Kidney epithelial cell (primary cell): Measurements from ENCODE around the gene IRF2BP2. TPM values are rescaled to one million over a fixed set of nuclear protein-coding genes. Genes with fewer than 3 reads are reported as not detected.

Experiments
- DNase-seq: peaks from one replicate; pipeline ENCODE4 v3.0.0-alpha.2; 2010; ENCODE audit warnings: low read depth
- H3K27me3 ChIP-seq: 2 replicates; pipeline ENCODE4 v1.6.0; 2011; ENCODE audit warnings: low read length; ENCODE audit not compliant: control insufficient read depth, insufficient read depth
- H3K36me3 ChIP-seq: 2 replicates; pipeline ENCODE4 v1.5.1; 2011; ENCODE audit warnings: low read length; ENCODE audit not compliant: control insufficient read depth, insufficient read depth
- H3K4me3 ChIP-seq: 2 replicates; pipeline ENCODE4 v1.5.1; 2011; ENCODE audit warnings: low read depth, mild to moderate bottlenecking, control low read depth, low read length
- total RNA-seq: library from RNA; depleted of rRNA; stranded (reverse); fragments of >200 nt; gene quantifications from 2 replicates; pipeline ENCODE4 v1.2.3, GENCODE V29; 2015
- TF ChIP-seq, protein P1 (sequence below): IDR thresholded peaks from 2 replicates; pipeline ENCODE4 v1.5.1; 2011; ENCODE audit warnings: mild to moderate bottlenecking, moderate library complexity, low read length, control low read depth, inconsistent platforms; ENCODE audit not compliant: insufficient read depth, poor library complexity, severe bottlenecking

IRF2BP2 gene
- total RNA-seq, 1 donor from 2014 or later, result 85.5 TPM

DNA sequence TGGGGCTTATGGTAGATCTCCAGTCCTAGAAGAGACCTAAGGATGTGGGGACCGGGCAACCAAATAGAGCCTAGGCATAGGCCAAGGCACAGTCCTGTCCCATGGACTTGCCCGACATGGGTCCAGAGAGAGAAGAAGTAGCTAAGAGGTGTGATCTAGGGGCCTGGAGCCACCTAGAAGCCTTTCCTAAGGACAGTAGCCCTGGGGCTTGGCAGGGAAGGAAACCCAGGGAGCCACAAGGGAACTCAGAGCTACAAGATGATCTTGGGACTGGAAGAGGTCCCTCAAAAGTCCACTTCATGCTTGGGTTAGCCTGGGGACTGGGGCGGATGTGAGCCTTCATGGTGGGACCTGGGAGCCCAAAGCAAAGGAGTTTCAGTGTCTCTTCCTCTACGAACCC, 18.8 kb downstream of the IRF2BP2 start:
- Histone ChIP-seq H3K27me3 (no peaks in the 10 kb centered on the region), H3K4me3 (no peak overlapping the region), H3K36me3 (no peaks in the 10 kb centered on the region)
- no peak for DNase-seq
- TF ChIP-seq, protein P1, sequence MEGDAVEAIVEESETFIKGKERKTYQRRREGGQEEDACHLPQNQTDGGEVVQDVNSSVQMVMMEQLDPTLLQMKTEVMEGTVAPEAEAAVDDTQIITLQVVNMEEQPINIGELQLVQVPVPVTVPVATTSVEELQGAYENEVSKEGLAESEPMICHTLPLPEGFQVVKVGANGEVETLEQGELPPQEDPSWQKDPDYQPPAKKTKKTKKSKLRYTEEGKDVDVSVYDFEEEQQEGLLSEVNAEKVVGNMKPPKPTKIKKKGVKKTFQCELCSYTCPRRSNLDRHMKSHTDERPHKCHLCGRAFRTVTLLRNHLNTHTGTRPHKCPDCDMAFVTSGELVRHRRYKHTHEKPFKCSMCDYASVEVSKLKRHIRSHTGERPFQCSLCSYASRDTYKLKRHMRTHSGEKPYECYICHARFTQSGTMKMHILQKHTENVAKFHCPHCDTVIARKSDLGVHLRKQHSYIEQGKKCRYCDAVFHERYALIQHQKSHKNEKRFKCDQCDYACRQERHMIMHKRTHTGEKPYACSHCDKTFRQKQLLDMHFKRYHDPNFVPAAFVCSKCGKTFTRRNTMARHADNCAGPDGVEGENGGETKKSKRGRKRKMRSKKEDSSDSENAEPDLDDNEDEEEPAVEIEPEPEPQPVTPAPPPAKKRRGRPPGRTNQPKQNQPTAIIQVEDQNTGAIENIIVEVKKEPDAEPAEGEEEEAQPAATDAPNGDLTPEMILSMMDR, result no peak

DNA sequence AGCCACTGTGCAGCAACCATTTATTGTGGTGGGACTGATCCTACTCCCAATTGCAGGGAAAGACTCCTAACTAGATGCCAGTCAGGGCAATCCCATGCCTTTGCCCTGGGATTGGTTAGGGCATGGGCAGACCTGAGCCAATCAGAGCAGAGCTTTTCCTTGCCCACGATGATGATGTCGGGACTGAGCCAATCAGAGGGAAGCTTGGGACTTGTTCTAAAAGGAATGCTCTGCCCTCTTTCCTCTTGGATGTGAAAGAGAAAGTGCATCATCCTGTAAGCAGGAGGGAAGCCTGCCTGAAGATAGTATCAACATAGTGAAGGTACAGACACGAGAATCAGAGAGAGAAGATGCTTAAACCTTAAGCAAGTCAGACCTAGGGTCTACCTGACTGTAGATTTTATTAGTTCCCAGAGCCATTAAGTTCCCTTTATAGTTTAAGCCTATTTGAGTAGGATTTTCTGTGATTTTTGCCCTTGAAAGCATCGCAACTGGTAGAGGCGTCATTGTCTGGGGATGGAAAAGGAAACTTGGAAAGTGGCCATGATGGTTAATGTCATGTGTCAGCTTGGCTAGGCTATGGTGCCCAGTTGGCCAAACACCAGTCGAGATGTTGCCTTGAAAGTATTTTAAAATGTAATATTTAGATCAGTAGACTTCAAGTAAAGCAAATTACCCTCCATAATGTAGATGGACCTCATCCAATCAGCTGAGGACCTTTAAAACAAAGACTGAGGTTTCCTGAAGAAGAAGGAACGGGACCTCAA, 19.9 kb downstream of the IRF2BP2 start:
- Histone ChIP-seq H3K36me3 (no peaks in the 10 kb centered on the region), H3K27me3 (no peaks in the 10 kb centered on the region), H3K4me3 (no peak overlapping the region)
- TF ChIP-seq, protein P1, result no peak
- DNase-seq, result no peak

DNA sequence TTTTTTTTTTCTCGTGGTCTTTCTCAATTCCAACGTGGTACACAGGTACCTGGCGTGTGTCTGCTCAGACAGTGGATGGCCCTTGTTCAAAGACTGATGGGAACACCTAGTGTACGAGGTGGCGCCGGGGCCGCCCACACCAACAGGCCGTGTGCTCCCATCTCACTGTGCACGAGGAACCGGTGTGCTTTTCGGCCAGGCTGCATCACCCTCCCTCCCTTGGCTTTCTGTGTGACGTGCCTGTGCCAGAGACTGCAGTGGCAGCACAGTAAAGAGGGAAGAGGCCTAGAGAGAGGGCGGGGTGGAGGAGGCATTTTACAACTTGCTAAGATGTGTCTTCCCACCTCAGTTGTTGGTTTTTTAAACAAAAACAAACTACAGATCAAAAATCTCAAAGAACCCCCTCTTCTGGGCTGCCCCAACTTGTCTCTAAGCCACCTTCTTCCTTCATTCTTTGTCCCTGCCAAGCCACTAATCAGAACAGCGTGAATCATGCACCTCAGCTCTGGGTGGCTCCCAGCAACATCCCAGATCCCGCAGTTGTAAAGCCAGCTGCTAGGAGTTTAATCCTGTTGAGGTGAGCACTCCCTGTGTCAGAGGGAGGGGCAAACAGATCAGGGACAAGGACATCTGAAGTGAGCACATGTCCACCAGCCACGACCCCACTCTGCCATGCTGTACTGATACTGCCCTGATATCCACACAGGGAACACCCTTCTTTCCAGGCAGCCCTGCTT, 20.7 kb downstream of the IRF2BP2 start:
- H3K4me3 ChIP-seq, result no peak overlapping the region
- no peaks in the 10 kb centered on the region for H3K27me3 ChIP-seq
- TF ChIP-seq, protein P1, result no peak
- DNase-seq, result no peak
- H3K36me3 ChIP-seq, result no peaks in the 10 kb centered on the region

DNA sequence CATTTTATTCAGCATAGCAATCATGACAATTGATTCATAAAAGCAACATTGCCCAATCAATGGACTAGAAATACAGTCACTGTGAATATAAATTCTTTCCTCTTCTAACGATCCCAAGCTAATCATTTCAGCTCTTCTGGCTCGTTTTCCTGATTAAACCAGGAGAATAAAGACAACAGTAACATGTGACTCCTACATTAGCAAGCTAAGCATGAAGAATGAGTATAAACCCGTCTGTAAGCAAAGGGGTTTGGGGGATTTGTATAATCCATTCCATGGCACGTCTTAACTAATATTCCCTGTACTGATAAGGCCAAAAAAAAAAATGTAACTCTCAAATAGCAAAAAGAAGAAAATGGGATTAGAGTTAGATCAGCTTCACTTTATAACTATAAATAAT, 21.6 kb downstream of the IRF2BP2 start:
- Histone ChIP-seq H3K4me3 (no peak overlapping the region), H3K27me3 (no peaks in the 10 kb centered on the region), H3K36me3 (no peaks in the 10 kb centered on the region)
- no peak for DNase-seq
- TF ChIP-seq, protein P1, result no peak

DNA sequence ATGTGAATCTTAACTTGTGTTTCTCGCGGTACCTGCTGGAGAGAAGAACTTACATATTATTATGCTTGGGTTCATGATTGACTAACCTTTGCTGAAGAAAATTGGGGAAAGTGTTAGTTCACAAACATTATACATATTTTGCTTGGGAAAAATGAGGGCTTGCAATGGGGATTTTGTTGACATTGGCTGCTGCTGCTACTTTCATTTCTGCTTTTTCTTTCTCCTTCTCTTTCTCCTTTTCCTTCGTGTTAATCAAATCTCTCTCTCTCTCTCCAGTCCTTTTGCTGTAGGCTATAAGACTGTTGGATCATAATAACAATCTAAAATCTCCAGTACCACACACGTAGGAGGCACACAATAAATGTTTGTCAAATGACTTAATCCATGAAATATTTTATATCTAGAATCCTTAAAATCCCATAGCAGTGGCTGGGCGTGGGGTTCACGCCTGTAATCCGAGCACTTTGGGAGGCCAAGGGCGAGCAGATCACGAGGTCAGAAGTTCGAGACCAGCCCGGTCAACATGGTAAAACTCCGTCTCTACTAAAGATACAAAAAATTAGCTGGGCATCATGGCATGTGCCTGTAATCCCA, 23.0 kb downstream of the IRF2BP2 start:
- H3K27me3 ChIP-seq, result no peaks in the 10 kb centered on the region

More for the DNA sequence above, 23.0 kb downstream of the IRF2BP2 start:
- no peak for DNase-seq
- Histone ChIP-seq H3K36me3 (no peaks in the 10 kb centered on the region), H3K4me3 (no peak overlapping the region)
- TF ChIP-seq, protein P1, result no peak
